ENCODE measurements around the gene ZNF688. TPM values are rescaled to one million over a fixed set of nuclear protein-coding genes. Genes with fewer than 3 reads are reported as not detected.
"Not testable (repeated sequence)": the region's sequence is repeated elsewhere in the genome, so short reads cannot be mapped to it uniquely, and the experiment has no call there.

ZNF688 gene
- polyA plus RNA-seq, 2 of the 4 experiments (the other 2 are of a cell fraction), result 4.6 to 6.7 TPM

DNA sequence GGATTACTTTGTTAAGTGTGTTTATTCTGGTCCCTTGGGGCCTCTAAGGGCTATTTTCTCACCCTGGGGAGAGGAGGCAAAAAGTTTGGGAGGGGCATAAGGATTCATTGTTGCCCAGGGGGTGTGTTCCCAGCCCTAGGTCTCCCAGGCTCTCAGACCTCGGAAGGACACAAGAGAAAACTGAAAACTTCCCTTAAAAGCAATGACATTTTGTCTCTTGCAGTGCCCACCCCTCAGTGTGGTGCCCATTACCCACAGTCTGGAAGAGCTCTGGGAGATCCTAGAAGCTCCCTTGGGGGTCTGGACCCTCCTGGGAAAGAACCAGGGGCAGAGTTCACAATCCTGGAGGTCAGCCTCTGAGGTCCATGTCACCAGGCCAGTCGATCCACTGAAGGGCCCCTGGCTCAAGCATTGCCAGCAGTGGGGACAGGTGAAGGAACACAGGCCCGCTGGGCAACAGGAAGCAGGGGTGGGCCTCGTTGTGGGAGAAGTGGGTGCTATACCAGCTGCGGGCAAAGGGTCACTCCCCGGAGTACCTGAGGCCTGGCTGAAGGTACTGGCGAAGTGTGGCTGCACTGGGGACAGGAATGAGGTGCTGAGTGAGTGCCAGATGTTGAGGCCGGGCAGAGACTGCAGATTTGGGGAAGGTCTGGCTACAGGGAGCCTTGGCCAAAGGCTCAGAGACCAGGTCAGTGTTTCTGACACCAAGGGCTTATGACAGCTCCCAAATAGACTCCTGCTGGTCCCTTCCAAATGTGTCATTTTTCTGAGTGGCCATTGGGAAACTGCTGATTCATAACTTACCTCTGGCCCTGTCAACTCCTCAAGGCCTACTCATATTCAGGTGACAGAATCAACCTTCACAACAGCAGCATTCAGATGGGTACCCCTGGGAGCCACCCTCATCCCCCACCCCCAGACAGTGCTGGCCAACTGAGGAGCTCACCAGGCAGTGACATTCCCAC is 32.2 kb downstream of the ZNF688 start:
- H3K4me1 ChIP-seq, result peaks cover 17% of the 10 kb centered on the region; the same call in 2 of the 3 replicates
- 92% methylated on average over 7 of the region's 8 CpGs for WGBS (ENCODE audit: missing lambda C conversion rate)
- ATAC-seq (no peak), DNase-seq (ENCODE audit: low read depth in 1 of 2, low spot score in 1 of 2) (no peak), FAIRE-seq (no peak)
- TF ChIP-seq MAFK (IDR thresholded peaks at IDR 0.05; ENCODE audit: partially characterized antibody) (peak; percentile 3), RFX5 (IDR thresholded peaks at IDR 0.05) (no peak)
- TF ChIP-seq, protein P1, sequence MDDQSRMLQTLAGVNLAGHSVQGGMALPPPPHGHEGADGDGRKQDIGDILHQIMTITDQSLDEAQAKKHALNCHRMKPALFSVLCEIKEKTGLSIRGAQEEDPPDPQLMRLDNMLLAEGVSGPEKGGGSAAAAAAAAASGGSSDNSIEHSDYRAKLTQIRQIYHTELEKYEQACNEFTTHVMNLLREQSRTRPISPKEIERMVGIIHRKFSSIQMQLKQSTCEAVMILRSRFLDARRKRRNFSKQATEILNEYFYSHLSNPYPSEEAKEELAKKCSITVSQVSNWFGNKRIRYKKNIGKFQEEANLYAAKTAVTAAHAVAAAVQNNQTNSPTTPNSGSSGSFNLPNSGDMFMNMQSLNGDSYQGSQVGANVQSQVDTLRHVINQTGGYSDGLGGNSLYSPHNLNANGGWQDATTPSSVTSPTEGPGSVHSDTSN (IDR thresholded peaks at IDR 0.05), result no peak
- no peaks in the 10 kb centered on the region for H3K9me3 ChIP-seq
- ChIA-PET POLR2A (interaction anchor here (2.9 kb wide), 1 partner anchor 19 kb away, joined by 9 read pairs; the partner anchor contains the start of gene ZNF764), CTCF (interaction anchor here (1.8 to 1.9 kb wide), 2 partner anchors 18 to 76 kb away, joined by 4 to 6 read pairs; no protein-coding TSS in a partner anchor)
- H3K4me3 ChIP-seq, result no peak overlapping the region
- peak overlapping the region in 1 of 2 experiments; percentile 31; a peak in 2 of 6 replicates for H3K27ac ChIP-seq
- no peak overlapping the region for H3K4me2 ChIP-seq

DNA sequence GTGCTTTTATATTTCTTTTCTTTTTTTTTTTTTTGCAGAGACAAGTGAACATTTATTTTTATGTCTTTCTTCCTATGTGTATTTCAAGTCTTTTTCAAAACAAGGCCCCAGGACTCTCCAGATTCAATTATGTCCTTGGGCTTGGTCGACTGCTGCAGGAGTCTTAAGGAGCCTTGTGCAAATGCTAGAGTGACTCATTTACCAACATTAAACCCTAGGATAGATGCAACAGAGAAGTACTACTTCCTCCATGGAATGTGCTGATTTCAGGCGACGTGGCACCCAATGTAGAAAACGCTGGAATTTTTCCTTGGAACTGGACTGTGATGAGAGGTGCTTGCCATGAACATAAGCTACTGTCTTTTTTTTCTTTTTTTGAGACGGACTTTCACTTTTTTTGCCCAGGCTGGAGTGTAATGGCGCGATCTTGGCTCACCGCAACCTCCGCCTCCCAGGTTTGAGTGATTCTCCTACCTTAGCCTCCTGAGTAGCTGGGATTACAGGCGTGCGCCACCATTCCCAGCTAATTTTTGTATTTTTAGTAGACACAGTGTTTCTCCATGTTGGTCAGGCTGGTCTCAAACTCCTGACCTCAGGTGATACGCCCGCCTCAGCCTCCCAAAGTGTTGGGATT is 35.0 kb downstream of the ZNF688 start:
- ATAC-seq, H3K27ac ChIP-seq: not testable (repeated sequence)

DNA sequence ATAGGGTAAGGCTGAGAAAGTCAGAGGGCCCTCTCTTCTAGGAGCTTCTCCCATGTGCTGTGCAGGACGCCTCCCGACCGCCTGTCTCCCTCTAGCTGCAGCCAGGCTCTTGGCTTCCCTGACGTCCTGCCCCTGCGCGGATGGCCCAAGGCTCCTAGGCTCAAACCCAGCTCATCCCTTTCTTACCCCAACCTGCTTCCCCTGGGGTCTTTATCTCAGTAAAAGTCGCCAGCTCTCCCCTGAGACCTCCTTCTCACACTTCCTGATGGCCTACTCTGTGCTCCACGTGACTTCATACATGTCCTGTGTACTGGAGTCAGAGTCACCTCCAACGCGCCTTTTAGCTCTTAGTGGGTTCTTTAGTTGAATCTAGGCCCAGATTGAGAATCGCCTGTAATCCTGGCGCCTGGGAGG is 35.7 kb downstream of the ZNF688 start:
- peak overlapping the region; percentile 87 for H3K4me2 ChIP-seq
- CTCF ChIA-PET, result interaction anchor here (0.7 to 2.8 kb wide), 10 partner anchors 10 to 106 kb away, joined by 3 to 12 read pairs (median 8); partner anchors contain the start of genes DCTPP1, ZNF764, ZNF768 and ZNF785
- H3K4me3 ChIP-seq, result peak overlapping the region; percentile 52
- peak; percentile 47 to 68; a peak in 4 of 6 replicates for ATAC-seq
- H3K4me1 ChIP-seq, result peaks cover 13% of the 10 kb centered on the region; the same call in 2 of the 3 replicates
- no peaks in the 10 kb centered on the region for H3K9me3 ChIP-seq
- no peak for FAIRE-seq
- peak overlapping the region; percentile 89 to 93; a peak in 5 of 6 replicates for H3K27ac ChIP-seq
- 69% methylated on average over 12 of the region's 12 CpGs for WGBS (ENCODE audit: missing lambda C conversion rate)
- DNase-seq (ENCODE audit: low read depth in 1 of 2, low spot score in 1 of 2), result peak in 1 of 2 experiments; percentile 67
- POLR2A ChIA-PET, result interaction anchor here (0.5 to 3.0 kb wide), 8 partner anchors 9 to 106 kb away, joined by 3 to 36 read pairs (median 6); partner anchors contain the start of genes DCTPP1, ZNF688 and ZNF764
- TF ChIP-seq EHMT2 (IDR thresholded peaks at IDR 0.05; ENCODE audit: low read depth), result no peak
- no peak for TF ChIP-seq JUNB (IDR thresholded peaks at IDR 0.05)
- TF ChIP-seq CBX8 (IDR thresholded peaks at IDR 0.05), result no peak

More for the DNA sequence above, 35.0 kb downstream of the ZNF688 start:
- H3K4me1 ChIP-seq, result peaks cover 20% of the 10 kb centered on the region; the same call in 2 of the 3 replicates
- not testable (repeated sequence) for FAIRE-seq; H3K9me3 ChIP-seq; DNase-seq (ENCODE audit: low read depth in 1 of 2, low spot score in 1 of 2); H3K4me3 ChIP-seq
- ChIA-PET POLR2A (interaction anchor here (0.5 to 3.0 kb wide), 4 partner anchors 9 to 107 kb away, joined by 5 to 36 read pairs (median 6); partner anchors contain the start of genes DCTPP1 and ZNF764), CTCF (interaction anchor here (0.6 to 2.2 kb wide), 6 partner anchors 16 to 98 kb away, joined by 4 to 9 read pairs (median 4); partner anchors contain the start of gene ZNF764)
- 90% methylated on average over 13 of the region's 13 CpGs for WGBS (ENCODE audit: missing lambda C conversion rate)
- H3K4me2 ChIP-seq, result peak overlapping the region; percentile 87; the same call in 2 of the 3 replicates

DNA sequence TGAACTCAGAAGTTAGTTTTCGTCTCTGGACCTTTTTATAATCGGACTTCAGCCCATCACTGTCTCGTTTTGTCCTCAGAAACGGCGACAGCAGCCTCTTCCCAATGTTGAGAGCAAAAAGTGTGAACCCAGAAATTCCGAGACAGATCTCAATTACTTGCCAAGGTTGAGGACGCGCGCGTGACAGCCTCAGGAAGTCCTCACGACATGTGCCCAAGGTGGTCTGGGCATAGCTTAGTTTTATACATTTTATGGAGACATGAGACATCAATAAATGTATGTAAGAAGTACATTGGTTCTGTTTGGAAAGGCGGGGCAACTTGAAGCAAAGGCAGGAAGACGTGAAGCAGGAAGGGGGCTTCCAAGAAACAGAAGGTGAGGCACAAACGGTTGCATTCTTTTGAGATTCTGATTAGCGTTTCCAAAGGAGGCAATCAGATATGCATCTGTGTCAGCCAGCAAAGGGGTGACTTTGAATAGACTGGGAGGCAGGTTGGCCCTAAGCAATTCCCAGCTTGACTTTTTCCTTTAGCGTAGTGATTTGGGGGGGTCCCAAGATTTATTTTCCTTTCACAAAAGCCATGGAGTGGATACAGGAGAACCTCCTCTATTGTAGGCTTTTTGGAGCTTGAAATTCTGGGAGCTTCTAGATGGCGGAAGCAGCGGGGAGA is 36.3 kb downstream of the ZNF688 start:
- FAIRE-seq (no peak), ATAC-seq (peak; percentile 6 to 9; a peak in 3 of 6 replicates), DNase-seq (ENCODE audit: low read depth in 1 of 2, low spot score in 1 of 2) (no peak)
- POLR2A ChIA-PET, result interaction anchor here (0.6 to 3.0 kb wide), 12 partner anchors 8 to 263 kb away, joined by 3 to 36 read pairs (median 5); partner anchors contain the start of genes DCTPP1, ZNF688, ZNF689 and ZNF764
- Histone ChIP-seq H3K4me2 (peak overlapping the region; percentile 87), H3K27ac (peak overlapping the region; percentile 89 to 93), H3K4me1 (peaks cover 13% of the 10 kb centered on the region; the same call in 2 of the 3 replicates), H3K4me3 (peak overlapping the region; percentile 52), H3K9me3 (no peaks in the 10 kb centered on the region)
- CTCF ChIA-PET, result interaction anchor here (0.6 to 2.8 kb wide), 10 partner anchors 10 to 105 kb away, joined by 3 to 12 read pairs (median 8); partner anchors contain the start of genes DCTPP1, ZNF764, ZNF768 and ZNF785
- 25% methylated on average over 18 of the region's 18 CpGs for WGBS (ENCODE audit: missing lambda C conversion rate)
- TF ChIP-seq, protein P2, sequence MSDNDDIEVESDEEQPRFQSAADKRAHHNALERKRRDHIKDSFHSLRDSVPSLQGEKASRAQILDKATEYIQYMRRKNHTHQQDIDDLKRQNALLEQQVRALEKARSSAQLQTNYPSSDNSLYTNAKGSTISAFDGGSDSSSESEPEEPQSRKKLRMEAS (IDR thresholded peaks at IDR 0.05), result peak; percentile 71
- TF ChIP-seq HOXB13 (CRISPR knock-in tag; IDR thresholded peaks at IDR 0.05; ENCODE audit: low read depth), result 0 out of 2 replicates have a peak, but pooled peaks have one; percentile 60
- no peak for TF ChIP-seq ZFP36 (IDR thresholded peaks at IDR 0.05; ENCODE audit: borderline replicate concordance, partially characterized antibody)
- no peak for TF ChIP-seq CHD2 (IDR thresholded peaks at IDR 0.05; ENCODE audit: low read length, partially characterized antibody)
- TF ChIP-seq, protein P3, sequence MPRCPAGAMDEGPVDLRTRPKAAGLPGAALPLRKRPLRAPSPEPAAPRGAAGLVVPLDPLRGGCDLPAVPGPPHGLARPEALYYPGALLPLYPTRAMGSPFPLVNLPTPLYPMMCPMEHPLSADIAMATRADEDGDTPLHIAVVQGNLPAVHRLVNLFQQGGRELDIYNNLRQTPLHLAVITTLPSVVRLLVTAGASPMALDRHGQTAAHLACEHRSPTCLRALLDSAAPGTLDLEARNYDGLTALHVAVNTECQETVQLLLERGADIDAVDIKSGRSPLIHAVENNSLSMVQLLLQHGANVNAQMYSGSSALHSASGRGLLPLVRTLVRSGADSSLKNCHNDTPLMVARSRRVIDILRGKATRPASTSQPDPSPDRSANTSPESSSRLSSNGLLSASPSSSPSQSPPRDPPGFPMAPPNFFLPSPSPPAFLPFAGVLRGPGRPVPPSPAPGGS (IDR thresholded peaks at IDR 0.05), result peak; percentile 73; the same call in 1 of the 3 replicates
- TF ChIP-seq ZC3H11A (IDR thresholded peaks at IDR 0.05), result no peak
- TF ChIP-seq ZSCAN20 (CRISPR knock-in tag; IDR thresholded peaks at IDR 0.05), result no peak
- TF ChIP-seq JUN (IDR thresholded peaks at IDR 0.05), result peak; percentile 12 to 50; a peak in 2 of 5 replicates
- no peak for TF ChIP-seq HOXB5 (CRISPR knock-in tag; IDR thresholded peaks at IDR 0.05)
- TF ChIP-seq JUNB (IDR thresholded peaks at IDR 0.05), result no peak
- TF ChIP-seq, protein P4, sequence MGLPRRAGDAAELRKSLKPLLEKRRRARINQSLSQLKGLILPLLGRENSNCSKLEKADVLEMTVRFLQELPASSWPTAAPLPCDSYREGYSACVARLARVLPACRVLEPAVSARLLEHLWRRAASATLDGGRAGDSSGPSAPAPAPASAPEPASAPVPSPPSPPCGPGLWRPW (IDR thresholded peaks at IDR 0.05), result no peak
- peak; percentile 78; the same call in 1 of the 2 replicates for TF ChIP-seq RNF2 (IDR thresholded peaks at IDR 0.05; ENCODE audit: borderline replicate concordance, low read depth)
- TF ChIP-seq CBX8 (IDR thresholded peaks at IDR 0.05), result no peak
- TF ChIP-seq, protein P5, sequence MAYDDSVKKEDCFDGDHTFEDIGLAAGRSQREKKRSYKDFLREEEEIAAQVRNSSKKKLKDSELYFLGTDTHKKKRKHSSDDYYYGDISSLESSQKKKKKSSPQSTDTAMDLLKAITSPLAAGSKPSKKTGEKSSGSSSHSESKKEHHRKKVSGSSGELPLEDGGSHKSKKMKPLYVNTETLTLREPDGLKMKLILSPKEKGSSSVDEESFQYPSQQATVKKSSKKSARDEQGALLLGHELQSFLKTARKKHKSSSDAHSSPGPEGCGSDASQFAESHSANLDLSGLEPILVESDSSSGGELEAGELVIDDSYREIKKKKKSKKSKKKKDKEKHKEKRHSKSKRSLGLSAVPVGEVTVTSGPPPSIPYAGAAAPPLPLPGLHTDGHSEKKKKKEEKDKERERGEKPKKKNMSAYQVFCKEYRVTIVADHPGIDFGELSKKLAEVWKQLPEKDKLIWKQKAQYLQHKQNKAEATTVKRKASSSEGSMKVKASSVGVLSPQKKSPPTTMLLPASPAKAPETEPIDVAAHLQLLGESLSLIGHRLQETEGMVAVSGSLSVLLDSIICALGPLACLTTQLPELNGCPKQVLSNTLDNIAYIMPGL (CRISPR knock-in tag; IDR thresholded peaks at IDR 0.05; ENCODE audit: borderline replicate concordance), result 0 out of 2 replicates have a peak, but pooled peaks have one; percentile 39
